Superior temporal gyrus (tissue), 1 donor: ENCODE results near the gene GTPBP6.
"Not testable (repeated sequence)": the region's sequence is repeated elsewhere in the genome, so short reads cannot be mapped to it uniquely, and the experiment has no call there.

Experiments used
- DNase-seq: peaks from one replicate; pipeline ENCODE4 v3.0.0-alpha.2; 2016; ENCODE audit errors: extremely low spot score

Gene GTPBP6

GRCh38 chrX:334971-335757 lies 16.6 kb upstream of the GTPBP6 start:
- DNase-seq, result no peak

GRCh38 chrX:334331-334891 lies 15.8 kb upstream of the GTPBP6 start:
- no peak for DNase-seq

- DNase-seq, result no peak
Observed at GRCh38 chrX:333611-334311, 15.2 kb upstream of the GTPBP6 start.

- DNase-seq, result no peak
Observed at GRCh38 chrX:332916-333610, 14.5 kb upstream of the GTPBP6 start.

- no peak for DNase-seq
Observed at GRCh38 chrX:332496-332860, 13.9 kb upstream of the GTPBP6 start.

- no peak for DNase-seq
Observed at GRCh38 chrX:331825-332495, 13.4 kb upstream of the GTPBP6 start.

GRCh38 chrX:331151-331824 lies 12.7 kb upstream of the GTPBP6 start:
- DNase-seq, result no peak

- no peak for DNase-seq
Observed at GRCh38 chrX:330726-331150, 12.1 kb upstream of the GTPBP6 start.

- not testable (repeated sequence) for DNase-seq
Observed at GRCh38 chrX:330141-330725, 11.6 kb upstream of the GTPBP6 start.

- DNase-seq, result no peak
Observed at GRCh38 chrX:329291-329910, 10.8 kb upstream of the GTPBP6 start.

GRCh38 chrX:327660-328126 lies 9.1 kb upstream of the GTPBP6 start:
- no peak for DNase-seq

GRCh38 chrX:324664-325063 lies 6.1 kb upstream of the GTPBP6 start:
- not testable (repeated sequence) for DNase-seq

- no peak for DNase-seq
Observed at GRCh38 chrX:323721-324628, 5.4 kb upstream of the GTPBP6 start.

GRCh38 chrX:320126-320783 lies 1.7 kb upstream of the GTPBP6 start:
- peak; percentile 34 for DNase-seq

- DNase-seq, result no peak
Observed at GRCh38 chrX:319579-320125, 1.1 kb upstream of the GTPBP6 start.

- peak; percentile 90 for DNase-seq
Observed at GRCh38 chrX:318068-318738, 393 bp downstream of the GTPBP6 start.

- no peak for DNase-seq
Observed at GRCh38 chrX:317424-318067, 1.1 kb downstream of the GTPBP6 start.
